T follicular helper cell (primary cell): ENCODE measurements around the gene MARCHF6.
"Not testable (repeated sequence)": the region's sequence is repeated elsewhere in the genome, so short reads cannot be mapped to it uniquely, and the experiment has no call there.

Experiments used
- DNase-seq: peaks from one replicate; pipeline ENCODE4 v3.0.0-alpha.2; 2020; ENCODE audit warnings: low read depth

The MARCHF6 gene

GRCh38 chr5:10324518-10325370, 28.8 kb upstream of the MARCHF6 start:
- no peak for DNase-seq

GRCh38 chr5:10328323-10328722, 25.2 kb upstream of the MARCHF6 start:
- DNase-seq = no peak

- no peak for DNase-seq
These were observed 24.1 kb upstream of the MARCHF6 start for GRCh38 chr5:10329446-10329819.

GRCh38 chr5:10329820-10330481, 23.5 kb upstream of the MARCHF6 start:
- DNase-seq = no peak

GRCh38 chr5:10330511-10331230, 22.8 kb upstream of the MARCHF6 start:
- DNase-seq = no peak

GRCh38 chr5:10331341-10331796, 22.1 kb upstream of the MARCHF6 start:
- DNase-seq = no peak

- no peak for DNase-seq
These were observed 21.2 kb upstream of the MARCHF6 start for GRCh38 chr5:10332301-10332700.

- DNase-seq = no peak
These were observed 20.1 kb upstream of the MARCHF6 start for GRCh38 chr5:10333154-10334006.

- no peak for DNase-seq
These were observed 18.7 kb upstream of the MARCHF6 start for GRCh38 chr5:10334831-10335230.

GRCh38 chr5:10335711-10336470, 17.6 kb upstream of the MARCHF6 start:
- DNase-seq = no peak

GRCh38 chr5:10337107-10337506, 16.4 kb upstream of the MARCHF6 start:
- no peak for DNase-seq

- no peak for DNase-seq
These were observed 15.5 kb upstream of the MARCHF6 start for GRCh38 chr5:10337986-10338385.

GRCh38 chr5:10338686-10339057, 14.8 kb upstream of the MARCHF6 start:
- no peak for DNase-seq

- no peak for DNase-seq
These were observed 14.3 kb upstream of the MARCHF6 start for GRCh38 chr5:10339058-10339811.

- no peak for DNase-seq
These were observed 13.5 kb upstream of the MARCHF6 start for GRCh38 chr5:10339958-10340357.

GRCh38 chr5:10343486-10343885, 10.0 kb upstream of the MARCHF6 start:
- DNase-seq = no peak

- DNase-seq = not testable (repeated sequence)
These were observed 8.9 kb upstream of the MARCHF6 start for GRCh38 chr5:10344461-10345106.

- no peak for DNase-seq
These were observed 5.2 kb upstream of the MARCHF6 start for GRCh38 chr5:10348258-10348657.

GRCh38 chr5:10351199-10351905, 2.1 kb upstream of the MARCHF6 start:
- no peak for DNase-seq
